Stimulated activated CD4-positive, alpha-beta T cell treated with anti-CD3 and anti-CD28 coated beads, Interleukin-4, amount 100 ng/mL, for 1 hour (primary cell): ENCODE results near the gene NKD2.
"Not testable (repeated sequence)": the region's sequence is repeated elsewhere in the genome, so short reads cannot be mapped to it uniquely, and the experiment has no call there.

Experiments used
- DNase-seq: peaks from one replicate; pipeline ENCODE4 v3.0.0-alpha.2; 2020

The NKD2 gene

GRCh38 chr5:1059884-1060263 lies 51.3 kb downstream of the NKD2 start:
- DNase-seq: no peak

GRCh38 chr5:1060535-1060981 lies 52.0 kb downstream of the NKD2 start:
- no peak for DNase-seq

- DNase-seq: not testable (repeated sequence)
Measured at GRCh38 chr5:1061292-1061691, 52.7 kb downstream of the NKD2 start.

- no peak for DNase-seq
Measured at GRCh38 chr5:1061916-1062315, 53.3 kb downstream of the NKD2 start.

GRCh38 chr5:1062761-1063568 lies 54.4 kb downstream of the NKD2 start:
- no peak for DNase-seq

- no peak for DNase-seq
Measured at GRCh38 chr5:1063661-1064382, 55.2 kb downstream of the NKD2 start.

- DNase-seq: no peak
Measured at GRCh38 chr5:1064383-1065142, 56.0 kb downstream of the NKD2 start.

GRCh38 chr5:1065143-1065750 lies 56.6 kb downstream of the NKD2 start:
- no peak for DNase-seq

- no peak for DNase-seq
Measured at GRCh38 chr5:1065891-1066650, 57.5 kb downstream of the NKD2 start.

- DNase-seq: no peak
Measured at GRCh38 chr5:1066676-1067075, 58.1 kb downstream of the NKD2 start.

- no peak for DNase-seq
Measured at GRCh38 chr5:1067141-1068121, 58.8 kb downstream of the NKD2 start.

- DNase-seq: no peak
Measured at GRCh38 chr5:1068204-1068894, 59.7 kb downstream of the NKD2 start.

GRCh38 chr5:1068895-1069719 lies 60.5 kb downstream of the NKD2 start:
- DNase-seq: no peak

GRCh38 chr5:1069720-1070088 lies 61.1 kb downstream of the NKD2 start:
- no peak for DNase-seq

- no peak for DNase-seq
Measured at GRCh38 chr5:1073239-1074102, 64.9 kb downstream of the NKD2 start.

GRCh38 chr5:1074226-1074625 lies 65.6 kb downstream of the NKD2 start:
- no peak for DNase-seq

GRCh38 chr5:1074816-1075554 lies 66.4 kb downstream of the NKD2 start:
- no peak for DNase-seq

GRCh38 chr5:1075555-1075881 lies 66.9 kb downstream of the NKD2 start:
- DNase-seq: no peak
